GOT3 (cell line): Measurements from ENCODE around the gene ELAVL4.

ENCODE experiments used
- DNase-seq: peaks from one replicate; lab custom pipeline; 2025; ENCODE audit warnings: mixed read lengths; lab: John Stamatoyannopoulos, UW

The ELAVL4 gene

GRCh38 chr1:50108497-50109059, at the start of gene ELAVL4:
TSS of gene ELAVL4 (plus strand) at chr1:50108920. CDS start at chr1:50109190, 270 bp downstream.
- no peak for DNase-seq

GRCh38 chr1:50060279-50060678, 48.4 kb upstream of the ELAVL4 start:
- no peak for DNase-seq

GRCh38 chr1:50066806-50067205, 41.9 kb upstream of the ELAVL4 start:
- DNase-seq: no peak

- no peak for DNase-seq
These were observed 33.8 kb upstream of the ELAVL4 start for GRCh38 chr1:50074931-50075330.

GRCh38 chr1:50077273-50077672, 31.4 kb upstream of the ELAVL4 start:
- no peak for DNase-seq

- no peak for DNase-seq
These were observed 27.7 kb upstream of the ELAVL4 start for GRCh38 chr1:50080904-50081586.

- no peak for DNase-seq
These were observed 24.3 kb upstream of the ELAVL4 start for GRCh38 chr1:50084389-50084788.

GRCh38 chr1:50091068-50091467, 17.7 kb upstream of the ELAVL4 start:
- no peak for DNase-seq

- no peak for DNase-seq
These were observed 13.0 kb upstream of the ELAVL4 start for GRCh38 chr1:50095716-50096115.

- DNase-seq: no peak
These were observed 11.6 kb upstream of the ELAVL4 start for GRCh38 chr1:50097021-50097679.

- DNase-seq: no peak
These were observed 10.9 kb upstream of the ELAVL4 start for GRCh38 chr1:50097791-50098190.

GRCh38 chr1:50098591-50099021, 10.1 kb upstream of the ELAVL4 start:
- DNase-seq: no peak

- no peak for DNase-seq
These were observed 9.1 kb upstream of the ELAVL4 start for GRCh38 chr1:50099654-50100053.

- no peak for DNase-seq
These were observed 5.1 kb upstream of the ELAVL4 start for GRCh38 chr1:50103615-50104081.

- DNase-seq: no peak
These were observed 3.3 kb upstream of the ELAVL4 start for GRCh38 chr1:50105433-50105832.

GRCh38 chr1:50106095-50106761, 2.5 kb upstream of the ELAVL4 start:
- DNase-seq: no peak

GRCh38 chr1:50109116-50109515, 396 bp downstream of the ELAVL4 start:
- DNase-seq: no peak

- DNase-seq: no peak
These were observed 941 bp downstream of the ELAVL4 start for GRCh38 chr1:50109647-50110075.

GRCh38 chr1:50110151-50110550, 1.4 kb downstream of the ELAVL4 start:
- no peak for DNase-seq

GRCh38 chr1:50110656-50111055, 1.9 kb downstream of the ELAVL4 start:
- no peak for DNase-seq

- DNase-seq: no peak
These were observed 2.8 kb downstream of the ELAVL4 start for GRCh38 chr1:50111503-50111902.

- DNase-seq: no peak
These were observed 3.5 kb downstream of the ELAVL4 start for GRCh38 chr1:50112193-50112592.

- DNase-seq: no peak
These were observed 14.4 kb downstream of the ELAVL4 start for GRCh38 chr1:50123071-50123470.
